Body of pancreas (tissue), 4 donors: Measurements from ENCODE around the gene SUGCT. TPM values are rescaled to one million over a fixed set of nuclear protein-coding genes. Genes with fewer than 3 reads are reported as not detected.

Source experiments
- ATAC-seq: fragments of 150-250 bp; one replicate; pipeline ENCODE4 v1.9.1; 2016
- DNase-seq, 4 donors: peaks; one replicate each; pipeline ENCODE4 v3.0.0-alpha.2; 2019
- H3K27ac ChIP-seq, 4 donors: fragments of 200-600 bp; sonication (generic); 1 replicate in 3 of 4; 2 replicates in 1 of 4; pipeline versions ENCODE4 v1.5.1 to v1.6.1; 2016 to 2019; ENCODE audit warnings: mild to moderate bottlenecking in 1 of 4, mixed read lengths in 1 of 4, moderate library complexity in 1 of 4
- H3K27me3 ChIP-seq, 2 donors: fragments of 200-600 bp; sonication (generic); one replicate each; pipeline ENCODE4 v1.6.0; 2016; ENCODE audit warnings: mild to moderate bottlenecking in 1 of 2
- H3K36me3 ChIP-seq, 2 donors: fragments of 200-600 bp; sonication (generic); replicated peaks in 1 of 2; 2 replicates each; pipeline ENCODE4 v1.5.1; 2016; ENCODE audit warnings: low read depth in 2 of 2; ENCODE audit not compliant: insufficient read depth in 1 of 2
- H3K4me1 ChIP-seq: fragments of 200-600 bp; sonication (generic); one replicate; pipeline ENCODE4 v1.6.0; 2016
- H3K4me3 ChIP-seq, 2 donors: fragments of 200-600 bp; sonication (generic); 1 replicate in 1 of 2; 2 replicates in 1 of 2; pipeline ENCODE4 v1.5.1; 2016 to 2019
- H3K9me3 ChIP-seq, 3 donors: fragments of 200-600 bp; sonication (generic); 1 replicate in 2 of 3; 2 replicates in 1 of 3; pipeline ENCODE4 v1.5.1; 2016
- CTCF ChIP-seq, 7 experiments: fragments of 450-650 bp in 4 of 7; fragments of 200-600 bp in 3 of 7; sonication (generic) in 3 of 7; IDR thresholded peaks; one replicate each; pipeline ENCODE4 v1.5.1; 2016 to 2019; ENCODE audit warnings: antibody characterized with exemption in 7 of 7
- POLR2A ChIP-seq, 3 donors: fragments of 450-650 bp; IDR thresholded peaks; one replicate each; pipeline ENCODE4 v1.6.1; 2016; ENCODE audit warnings: antibody characterized with exemption in 3 of 3, mild to moderate bottlenecking in 2 of 3
- WGBS, 2 donors: methylation state at CpG; one replicate each; pipeline ENCODE4 v1.1.5; 2017; 5-methylcytosine and 5-hydroxymethylcytosine counted together
- intact Hi-C: fragments of 100-400 bp; cut with DNase I; formaldehyde crosslinking; loops from one replicate; pipeline ENCODE4 v1.15.1; 2023
- total RNA-seq, 2 donors: library from RNA; depleted of rRNA; stranded (reverse); fragments of >200 nt; gene quantifications; one replicate each; pipeline ENCODE4 v1.1.0, GENCODE V29; 2016

SUGCT gene
- total RNA-seq, 2 donors from 2014 or later, result 0.78 to 1.3 TPM

- no peak for DNase-seq
- H3K9me3 ChIP-seq, result no peaks in the 10 kb centered on the region
- no peaks in the 10 kb centered on the region for H3K4me1 ChIP-seq
- no peak for ATAC-seq
- 76 to 77% methylated on average over 6 of the region's 6 CpGs for whole genome bisulfite sequencing, 2 donors
- no peaks in the 10 kb centered on the region for H3K36me3 ChIP-seq
- TF ChIP-seq CTCF (IDR thresholded peaks at IDR 0.05) (no peak), POLR2A (IDR thresholded peaks at IDR 0.05) (no peak)
- no peaks in the 10 kb centered on the region for H3K27me3 ChIP-seq
- intact Hi-C loops, result no loop called here
- peak overlapping the region in 1 of 4 donors; percentile 48 for H3K27ac ChIP-seq
- no peak overlapping the region for H3K4me3 ChIP-seq
Measured at GRCh38 chr7:40437936-40438634, 303.3 kb downstream of the SUGCT start.

- TF ChIP-seq POLR2A (IDR thresholded peaks at IDR 0.05), result no peak
- TF ChIP-seq CTCF (IDR thresholded peaks at IDR 0.05), result no peak
- Histone ChIP-seq H3K27ac (no peak overlapping the region), H3K9me3 (no peaks in the 10 kb centered on the region), H3K4me3 (no peak overlapping the region), H3K4me1 (no peaks in the 10 kb centered on the region), H3K36me3 (no peaks in the 10 kb centered on the region), H3K27me3 (no peaks in the 10 kb centered on the region)
- intact Hi-C loops, result no loop called here
- DNase-seq (no peak), ATAC-seq (no peak)
- WGBS, 2 donors, result 88% methylated on average over 6 of the region's 6 CpGs
Measured at GRCh38 chr7:40439686-40440085, 304.9 kb downstream of the SUGCT start.

- Histone ChIP-seq H3K4me1 (no peaks in the 10 kb centered on the region), H3K36me3 (no peaks in the 10 kb centered on the region), H3K4me3 (no peak overlapping the region), H3K27ac (no peak overlapping the region), H3K9me3 (no peaks in the 10 kb centered on the region), H3K27me3 (no peaks in the 10 kb centered on the region)
- intact Hi-C loops, result no loop called here
- 62 to 73% methylated on average over 2 of the region's 2 CpGs for WGBS, 2 donors
- TF ChIP-seq CTCF (IDR thresholded peaks at IDR 0.05) (no peak), POLR2A (IDR thresholded peaks at IDR 0.05) (no peak)
- ATAC-seq (no peak), DNase-seq (no peak)
Measured at GRCh38 chr7:40447345-40447744, 312.5 kb downstream of the SUGCT start.

- no peaks in the 10 kb centered on the region for H3K4me1 ChIP-seq
- ATAC-seq, result no peak
- H3K4me3 ChIP-seq, result no peak overlapping the region
- TF ChIP-seq CTCF (IDR thresholded peaks at IDR 0.05) (no peak), POLR2A (IDR thresholded peaks at IDR 0.05) (no peak)
- DNase-seq, result no peak
- no peak overlapping the region for H3K27ac ChIP-seq
- intact Hi-C loops, result no loop called here
- no peaks in the 10 kb centered on the region for H3K36me3 ChIP-seq
- H3K27me3 ChIP-seq, result no peaks in the 10 kb centered on the region
- H3K9me3 ChIP-seq, result no peaks in the 10 kb centered on the region
Measured at GRCh38 chr7:40455485-40455884, 320.7 kb downstream of the SUGCT start.
